GDM1 (cell line): ENCODE measurements around the gene CORO1C.
A peak's percentile ranks its signal among the peaks of the same experiment; 100 is the strongest.
"Not testable (repeated sequence)": the region's sequence is repeated elsewhere in the genome, so short reads cannot be mapped to it uniquely, and the experiment has no call there.

ENCODE experiments used
- DNase-seq: peaks from one replicate; lab custom pipeline; 2025; lab: John Stamatoyannopoulos, UW

The CORO1C gene

DNA sequence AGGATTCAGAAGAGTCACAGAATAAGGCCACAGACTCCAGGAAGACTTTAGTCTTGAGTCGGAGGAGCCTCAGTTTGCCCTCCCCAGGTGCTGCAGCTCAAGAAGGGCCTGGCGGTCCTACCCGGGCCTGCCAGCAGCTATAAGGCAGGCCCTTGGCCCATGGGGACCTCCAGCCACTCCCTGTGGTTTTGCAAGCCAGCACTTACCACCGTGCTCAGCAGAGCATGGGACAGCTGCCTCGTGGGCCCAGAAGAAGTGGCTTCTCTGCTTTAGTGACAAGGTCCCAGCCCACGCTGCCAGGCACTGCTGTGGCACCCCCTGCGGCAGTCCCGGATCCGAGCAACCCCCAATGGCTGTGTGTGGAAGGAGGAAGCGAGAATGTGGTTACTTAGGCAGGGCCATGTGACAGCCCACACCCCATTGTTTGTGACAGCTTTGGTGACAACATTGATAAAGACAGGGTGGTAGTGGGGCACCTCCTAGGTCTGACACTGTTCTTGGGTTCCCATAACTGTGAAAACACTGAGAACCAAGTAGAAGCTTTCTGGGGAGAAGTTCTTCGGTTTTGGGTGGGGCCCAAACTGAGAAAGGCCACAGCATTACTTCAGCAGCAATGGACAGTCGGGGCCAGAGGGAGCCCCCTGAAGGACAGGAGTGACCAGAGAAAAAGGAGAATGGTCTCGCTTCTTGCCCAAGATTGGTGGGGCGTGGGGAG, 97.6 kb downstream of the CORO1C start, which contains the start of gene SELPLG:
SELPLG (minus strand) TSS at position 361 of the 715 bp plus-strand sequence. CDS start 9,587 bp downstream, outside the sequence.
- peak; percentile 87 for DNase-seq

GRCh38 chr12:108633081-108633533, 98.2 kb downstream of the CORO1C start:
- no peak for DNase-seq

DNA sequence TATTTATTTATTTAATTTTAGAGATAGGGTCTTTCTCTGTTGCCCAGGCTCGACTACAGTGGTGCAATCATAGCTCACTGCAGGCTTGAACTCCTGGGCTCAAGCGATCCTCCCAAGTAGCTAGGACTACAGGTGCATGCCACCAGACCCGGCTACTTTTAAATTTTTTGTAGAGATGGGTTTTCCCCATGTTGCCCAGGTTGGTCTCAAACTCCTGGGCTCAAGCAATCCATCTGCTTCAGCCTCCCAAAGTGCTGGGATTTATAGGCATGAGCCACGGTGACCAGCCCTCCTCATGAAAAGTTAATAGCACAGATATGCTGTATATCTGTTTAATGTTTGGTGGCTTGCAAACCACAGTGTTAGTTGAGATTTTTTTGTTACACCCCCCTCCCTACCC, 100.1 kb downstream of the CORO1C start:
- DNase-seq = not testable (repeated sequence)

DNA sequence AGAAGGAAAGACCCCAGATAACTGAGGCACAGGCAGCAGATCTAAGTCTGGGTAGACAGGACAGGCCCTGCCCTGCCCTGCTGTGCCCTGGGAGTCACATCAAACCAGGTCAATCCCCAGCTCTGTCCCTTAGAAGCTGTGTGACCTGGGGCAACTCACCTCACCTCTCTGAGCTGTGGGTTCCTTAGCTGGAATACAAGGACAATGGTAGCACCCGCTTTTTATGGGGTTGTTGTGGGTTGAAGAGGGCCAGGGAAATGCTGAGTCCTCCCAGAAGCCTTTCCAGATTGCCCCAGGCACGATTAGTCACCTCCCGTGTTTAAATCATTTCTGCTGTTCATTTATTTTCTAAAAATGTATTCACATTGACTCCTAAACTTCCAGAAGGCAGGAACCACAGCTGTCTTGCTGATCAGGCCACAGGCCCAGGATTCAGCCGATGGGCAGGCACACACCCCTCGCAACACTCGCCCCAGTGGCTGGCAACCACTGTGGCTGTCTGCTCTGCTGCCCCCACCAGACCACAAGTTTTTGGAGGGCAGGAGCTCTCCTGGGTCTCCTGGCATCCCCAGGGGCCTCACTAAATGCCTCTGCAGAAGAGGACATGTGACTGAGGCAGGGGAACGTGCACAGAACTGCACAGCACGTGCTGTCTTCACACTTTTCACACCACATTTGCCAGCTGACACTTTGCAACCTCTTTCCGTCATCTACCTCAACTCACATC, 100.7 kb downstream of the CORO1C start:
- DNase-seq = no peak

DNA sequence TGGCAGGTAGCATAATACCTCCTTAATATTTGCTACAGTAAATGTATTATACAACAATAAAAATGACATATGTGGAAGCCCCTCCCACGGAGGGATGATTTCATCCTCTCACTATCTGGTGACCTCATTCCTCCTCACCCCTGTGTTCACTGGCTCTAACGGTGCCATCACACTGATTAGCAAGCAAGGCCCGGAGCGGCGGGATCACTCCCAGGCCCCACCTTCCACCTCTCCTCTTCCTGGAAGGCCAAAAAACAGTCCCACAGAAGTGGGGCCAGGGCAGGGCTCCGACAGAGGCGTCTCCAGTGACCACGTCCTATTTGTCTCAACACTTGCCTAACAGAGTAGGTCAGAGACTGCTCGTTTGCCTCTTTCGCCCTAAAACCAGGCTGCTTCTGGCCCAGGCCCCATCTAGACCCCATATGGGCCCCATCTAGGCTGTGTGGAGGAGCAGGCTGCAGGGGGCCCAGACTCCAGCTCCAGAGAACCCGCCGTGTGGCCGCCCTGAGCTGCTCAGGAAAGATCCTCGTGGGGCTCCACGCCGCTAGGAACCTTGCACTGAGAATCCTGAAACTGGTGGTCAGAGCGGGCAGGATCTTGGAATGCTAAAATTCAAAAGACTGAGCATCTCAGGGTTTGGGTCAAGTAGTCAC, 101.4 kb downstream of the CORO1C start:
- DNase-seq = no peak

- no peak for DNase-seq
These were observed 102.2 kb downstream of the CORO1C start for GRCh38 chr12:108629151-108629550.

DNA sequence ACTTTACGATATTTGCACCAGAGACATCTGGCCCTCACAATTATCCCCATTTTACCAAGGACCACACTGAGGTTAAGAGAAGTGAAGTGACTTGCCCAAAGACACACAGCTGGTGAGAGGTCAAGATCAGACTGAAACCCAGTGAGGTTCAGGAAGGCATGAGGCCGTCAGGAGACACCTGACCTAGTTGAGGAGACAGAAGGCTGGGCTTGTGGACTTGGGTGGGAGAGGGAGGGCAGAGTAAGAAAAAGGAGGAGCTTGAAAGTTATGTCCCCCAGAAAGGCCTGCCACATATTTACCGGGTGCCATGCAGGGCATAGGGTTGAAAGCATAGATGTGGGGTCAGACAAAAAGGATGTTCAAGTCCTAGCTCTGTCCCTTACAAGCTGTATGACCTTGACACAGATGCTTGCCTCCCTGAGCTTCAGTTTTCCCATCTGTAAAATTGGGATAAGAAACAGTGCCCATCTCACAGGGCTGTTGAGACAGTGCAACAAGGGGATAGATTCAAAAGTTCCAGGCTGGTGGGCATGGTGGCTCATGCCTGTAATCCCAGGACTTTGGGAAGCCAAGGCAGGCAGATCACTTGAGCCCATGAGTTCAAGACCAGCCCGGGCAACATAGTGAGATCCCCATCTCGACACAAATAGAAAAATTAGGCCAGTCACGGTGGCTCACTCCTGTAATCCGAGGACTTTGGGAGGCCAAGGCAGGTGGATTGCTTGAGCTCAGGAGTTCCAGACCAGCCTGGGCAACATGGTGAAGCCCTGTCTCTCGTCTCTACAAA, 104.0 kb downstream of the CORO1C start:
- no peak for DNase-seq

DNA sequence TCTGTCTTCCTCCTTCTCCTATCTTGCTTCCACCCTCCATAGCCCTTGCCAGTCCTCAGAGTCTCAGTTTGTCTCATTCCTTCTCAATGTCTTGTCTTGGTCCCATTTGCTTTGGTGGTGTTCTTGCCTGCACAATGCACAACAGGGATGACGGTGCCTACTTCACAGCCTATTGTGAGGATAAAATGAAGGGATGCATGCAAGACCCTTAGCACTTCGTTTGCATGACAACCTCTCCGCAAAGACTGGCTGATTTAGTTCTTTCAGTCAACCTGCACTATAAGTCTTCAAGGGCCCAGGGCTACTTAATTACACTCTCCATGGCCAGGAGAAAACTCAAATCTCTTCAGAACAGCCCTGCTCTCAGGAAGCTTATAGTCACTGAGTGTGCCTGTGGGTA, 106.1 kb downstream of the CORO1C start:
- DNase-seq = no peak

DNA sequence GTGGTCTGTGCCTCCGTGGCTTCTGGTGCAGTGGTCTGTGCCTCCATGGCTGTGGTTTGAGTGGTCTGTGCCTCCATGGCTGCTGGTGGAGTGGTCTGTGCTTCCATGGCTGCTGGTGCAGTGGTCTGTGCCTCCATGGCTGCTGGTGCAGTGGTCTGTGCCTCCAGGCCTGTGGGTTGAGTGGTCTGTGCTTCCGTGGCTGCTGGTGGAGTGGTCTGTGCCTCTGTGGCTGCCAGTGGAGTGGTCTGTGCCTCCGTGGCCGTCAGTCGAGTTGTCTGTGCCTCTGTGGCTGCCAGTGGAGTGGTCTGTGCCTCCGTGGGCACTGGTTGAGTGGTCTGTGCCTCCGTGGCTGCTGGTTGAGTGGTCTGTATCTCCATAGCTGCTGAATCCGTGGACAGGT, 107.7 kb downstream of the CORO1C start:
- no peak for DNase-seq

DNA sequence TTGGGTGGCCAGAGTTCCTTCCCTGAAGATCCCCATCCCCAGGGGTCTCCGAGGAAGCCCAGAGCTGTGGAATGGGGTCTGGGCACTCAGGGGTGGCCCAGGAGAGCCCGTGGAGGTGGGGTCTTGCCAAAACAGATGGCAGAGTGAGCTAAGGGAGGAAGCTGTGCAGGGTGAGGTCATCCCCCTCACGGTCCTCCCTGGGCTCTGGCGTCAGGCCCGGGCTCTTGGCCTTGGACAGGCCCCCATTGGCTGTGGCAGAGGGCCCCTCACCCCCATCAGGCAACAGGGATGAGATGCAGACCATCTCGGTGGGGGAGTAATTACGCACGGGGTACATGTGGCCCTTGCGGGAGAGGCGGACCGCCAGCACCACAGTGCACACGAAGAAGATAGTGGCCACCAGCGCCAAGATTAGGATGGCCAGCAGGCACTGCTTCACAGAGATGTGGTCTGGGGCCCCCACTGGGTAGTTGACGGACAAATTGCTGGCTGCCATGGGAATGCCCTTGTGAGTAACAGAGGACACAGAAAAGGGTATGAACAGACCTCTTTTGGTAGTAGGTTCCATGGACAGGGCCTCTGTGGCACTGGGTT, 108.3 kb downstream of the CORO1C start:
- no peak for DNase-seq

DNA sequence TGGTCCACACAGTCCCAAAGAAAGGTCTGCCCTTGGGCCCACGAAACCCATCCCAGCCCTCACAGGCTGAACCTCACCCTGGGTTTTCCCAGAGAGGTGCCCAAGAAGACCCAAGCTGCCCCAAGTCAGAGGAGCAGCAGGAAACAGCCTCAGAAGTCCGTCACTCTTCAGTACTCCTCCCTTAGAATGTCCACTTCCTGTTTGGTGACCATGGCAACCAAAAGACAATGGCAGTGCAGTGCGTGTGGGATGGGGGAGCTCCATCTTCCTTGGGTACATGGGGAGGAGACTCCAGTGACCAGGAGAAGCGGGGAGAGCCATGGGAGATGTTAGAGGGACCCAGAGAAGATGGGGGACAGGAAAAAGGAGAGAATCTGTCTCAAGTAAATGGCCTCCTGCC, 108.9 kb downstream of the CORO1C start:
- no peak for DNase-seq

- no peak for DNase-seq
These were observed 110.2 kb downstream of the CORO1C start for GRCh38 chr12:108621161-108621560.

DNA sequence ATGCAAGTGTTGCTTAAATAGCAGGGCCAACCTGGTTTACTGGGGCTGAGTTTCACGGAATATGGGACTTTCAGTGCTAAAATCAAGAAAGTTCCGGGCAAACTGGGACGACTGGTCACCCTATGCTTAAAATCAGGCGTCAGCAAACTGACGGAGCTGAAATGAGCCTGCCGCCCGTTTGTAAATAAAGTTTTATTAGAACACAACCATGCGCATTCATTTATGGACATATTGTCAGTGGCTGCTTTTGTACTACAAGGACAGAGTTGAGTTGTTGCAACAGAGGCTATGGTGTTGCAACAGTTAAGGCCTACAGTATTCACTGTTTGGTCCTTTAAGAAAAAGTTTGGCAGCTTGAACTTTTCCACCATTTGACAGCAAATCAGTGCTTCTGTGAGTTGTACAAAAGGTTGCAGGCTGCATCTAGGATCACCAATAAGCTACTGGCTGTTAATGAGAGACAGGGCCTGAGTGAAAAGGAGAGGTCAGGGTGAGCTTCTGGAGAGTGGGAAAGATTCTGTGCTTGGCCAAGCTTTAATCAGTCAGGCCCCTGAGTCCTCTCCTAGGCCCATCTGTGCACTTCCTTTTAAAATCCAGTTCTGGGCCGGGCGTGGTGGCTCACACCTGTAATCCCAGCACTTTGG, 111.0 kb downstream of the CORO1C start:
- no peak for DNase-seq

- DNase-seq = no peak
These were observed 111.8 kb downstream of the CORO1C start for GRCh38 chr12:108619369-108620160.

DNA sequence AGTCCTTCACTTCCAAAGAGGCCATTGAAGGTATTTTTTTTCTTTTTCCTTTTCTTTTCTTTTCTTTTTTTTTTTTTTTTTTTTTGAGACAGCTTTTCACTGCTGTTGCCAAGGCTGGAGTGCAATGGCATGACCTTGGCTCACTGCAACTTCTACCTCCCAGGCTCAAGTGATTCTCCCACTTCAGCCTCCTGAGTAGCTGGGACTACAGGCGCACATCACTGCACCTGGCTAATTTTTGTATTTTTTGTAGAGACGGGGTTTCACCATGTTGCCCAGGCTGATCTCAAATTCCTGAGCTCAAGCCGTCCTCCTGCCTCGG, 112.4 kb downstream of the CORO1C start:
- not testable (repeated sequence) for DNase-seq

GRCh38 chr12:108618079-108618952, 113.0 kb downstream of the CORO1C start:
- peak; percentile 66 for DNase-seq

DNA sequence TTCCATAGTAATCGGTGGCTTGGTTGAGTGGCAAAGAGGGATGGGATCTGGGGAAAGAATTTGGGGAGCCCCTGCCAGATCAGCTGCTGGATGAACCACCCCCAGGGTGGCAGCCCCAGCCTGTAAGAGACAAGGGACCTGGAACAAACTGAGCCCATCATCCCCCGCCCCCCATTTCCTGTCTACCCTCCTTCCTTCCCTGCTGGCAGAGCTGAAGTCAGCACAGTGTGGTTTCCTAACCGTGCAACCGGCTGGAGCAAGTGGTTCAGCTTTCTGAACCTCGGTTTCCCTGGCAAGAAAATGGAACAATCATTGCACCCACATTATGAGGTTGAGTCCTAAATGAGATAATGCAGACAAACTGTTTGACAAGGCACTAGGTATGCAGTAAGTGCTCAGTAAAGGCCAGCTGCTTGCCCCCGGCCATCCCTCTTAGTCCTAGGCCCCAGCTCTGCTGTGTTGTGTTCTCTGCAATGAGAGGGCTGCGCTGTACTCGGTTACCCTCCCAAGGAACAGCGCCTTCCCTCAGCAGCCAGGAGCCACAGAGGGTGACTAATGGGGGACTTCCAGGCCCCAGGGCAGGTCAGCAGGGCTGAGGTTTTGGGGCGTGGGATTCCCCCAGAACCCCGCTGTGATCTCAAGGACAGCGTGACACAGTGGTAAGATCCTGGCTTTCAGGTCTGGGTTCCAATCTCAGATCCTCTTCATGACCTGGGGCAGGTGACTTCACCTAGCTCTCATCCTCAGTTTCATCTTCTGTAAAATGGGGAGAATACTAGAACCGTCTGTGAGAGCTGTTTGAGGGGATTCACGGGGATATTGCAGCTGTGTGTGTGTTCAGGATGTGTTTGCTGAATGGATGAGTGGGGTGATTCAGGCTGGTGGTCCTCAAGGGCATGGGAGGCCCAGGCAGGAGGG, 114.1 kb downstream of the CORO1C start:
- peak; percentile 65 for DNase-seq

- no peak for DNase-seq
These were observed 115.0 kb downstream of the CORO1C start for GRCh38 chr12:108616359-108616758.
